ENCODE measurements around the gene PFDN5. TPM values are rescaled to one million over a fixed set of nuclear protein-coding genes. Genes with fewer than 3 reads are reported as not detected.

PFDN5 gene
- total RNA-seq, 1 donor from 2014 or later = 374 TPM

GRCh38 chr12:53344824-53345485 is 49.6 kb downstream of the PFDN5 start:
- intact Hi-C loops (cut with micrococcal nuclease) = no loop called here
- DNase-seq = peak; percentile 85

DNA sequence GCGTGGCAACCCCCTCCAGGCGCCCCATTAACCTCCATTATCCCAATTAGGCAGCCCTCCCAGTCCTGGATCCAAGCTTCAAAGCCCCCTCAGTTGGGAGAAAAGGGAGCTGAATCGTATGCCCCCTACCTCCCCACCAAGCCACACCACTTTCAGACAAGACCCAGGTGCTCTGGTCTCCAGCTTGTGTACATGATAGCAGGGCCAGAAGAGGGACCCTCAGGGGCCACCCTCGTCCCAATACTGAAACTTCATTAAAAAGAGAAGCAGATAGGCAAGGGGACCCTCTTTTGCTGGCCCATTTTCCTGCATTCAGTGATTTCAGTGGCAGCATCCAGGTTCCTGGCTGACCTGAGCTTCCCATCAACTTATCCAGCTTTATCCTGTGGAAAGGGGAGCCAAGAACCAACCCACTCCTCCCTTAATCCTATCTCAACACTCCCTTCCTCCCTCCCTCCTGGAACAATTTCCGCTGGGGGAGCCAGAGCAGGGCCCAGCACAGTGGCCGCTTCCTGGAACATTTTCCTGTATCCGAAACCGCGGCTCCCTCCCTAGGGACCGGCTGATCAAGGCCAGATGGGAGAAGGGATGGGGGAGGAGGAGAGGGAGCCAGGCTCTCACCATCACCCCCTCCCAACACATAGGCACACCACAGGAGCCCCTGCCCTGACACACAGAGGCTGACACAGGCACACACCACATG is 50.3 kb downstream of the PFDN5 start:
- intact Hi-C loops (cut with micrococcal nuclease) = no loop called here
- ATAC-seq (peak; percentile 63), DNase-seq (peak; percentile 70)

More at GRCh38 chr12:53344824-53345485, 49.6 kb downstream of the PFDN5 start:
- peak; percentile 95 for ATAC-seq

GRCh38 chr12:53346491-53346890 is 51.1 kb downstream of the PFDN5 start:
- no peak for DNase-seq
- intact Hi-C loops (cut with micrococcal nuclease) = no loop called here
- no peak for ATAC-seq

- no peak for ATAC-seq
- DNase-seq = no peak
- intact Hi-C loops (cut with micrococcal nuclease) = no loop called here
These were observed 52.6 kb downstream of the PFDN5 start for GRCh38 chr12:53347905-53348304.

Other genes starting within 250 kb of the PFDN5 start
- 120 TPM for gene TNS2, start 245.5 kb upstream of the PFDN5 start, total RNA-seq
- gene SPRYD3, start 216.2 kb upstream of the PFDN5 start, total RNA-seq = 39.8 TPM
- 45.5 TPM for gene IGFBP6, start 197.9 kb upstream of the PFDN5 start, total RNA-seq
- gene SOAT2, start 192.1 kb upstream of the PFDN5 start, total RNA-seq = 0.12 TPM
- 31.6 TPM for gene ZNF740, start 114.8 kb upstream of the PFDN5 start, total RNA-seq
- 9.6 TPM for gene CSAD, start 114.6 kb upstream of the PFDN5 start, total RNA-seq
- gene ITGB7, start 88.3 kb upstream of the PFDN5 start, total RNA-seq = 1.3 TPM
- 16.9 TPM for gene RARG, start 63.3 kb upstream of the PFDN5 start, total RNA-seq
- 0.17 TPM for gene ESPL1, start 27.2 kb upstream of the PFDN5 start, total RNA-seq
- gene MYG1, start 4.2 kb downstream of the PFDN5 start, total RNA-seq = 42.5 TPM
- 39.4 TPM for gene AAAS, start 26.1 kb downstream of the PFDN5 start, total RNA-seq
- not detected for gene SP7, start 40.8 kb downstream of the PFDN5 start, total RNA-seq
- 30.1 TPM for gene SP1, start 84.6 kb downstream of the PFDN5 start, total RNA-seq
- gene AMHR2, start 128.3 kb downstream of the PFDN5 start, total RNA-seq = not detected
- gene PRR13, start 146.2 kb downstream of the PFDN5 start, total RNA-seq = 56.1 TPM
- 557 TPM for gene PCBP2, start 156.6 kb downstream of the PFDN5 start, total RNA-seq
- gene MAP3K12, start 203.9 kb downstream of the PFDN5 start, total RNA-seq = 4.2 TPM
- gene TARBP2, start 205.7 kb downstream of the PFDN5 start, total RNA-seq = 10.1 TPM
- not detected for gene NPFF, start 211.9 kb downstream of the PFDN5 start, total RNA-seq